HS-5 (cell line): ENCODE data around the gene SPATA17.
"Not testable (repeated sequence)": the region's sequence is repeated elsewhere in the genome, so short reads cannot be mapped to it uniquely, and the experiment has no call there.

Experiments
- DNase-seq: peaks from one replicate; pipeline ENCODE4 v3.0.0-alpha.2; 2012; ENCODE audit warnings: low read depth

Gene SPATA17, protein sequence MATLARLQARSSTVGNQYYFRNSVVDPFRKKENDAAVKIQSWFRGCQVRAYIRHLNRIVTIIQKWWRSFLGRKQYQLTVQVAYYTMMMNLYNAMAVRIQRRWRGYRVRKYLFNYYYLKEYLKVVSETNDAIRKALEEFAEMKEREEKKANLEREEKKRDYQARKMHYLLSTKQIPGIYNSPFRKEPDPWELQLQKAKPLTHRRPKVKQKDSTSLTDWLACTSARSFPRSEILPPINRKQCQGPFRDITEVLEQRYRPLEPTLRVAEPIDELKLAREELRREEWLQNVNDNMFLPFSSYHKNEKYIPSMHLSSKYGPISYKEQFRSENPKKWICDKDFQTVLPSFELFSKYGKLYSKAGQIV

DNA sequence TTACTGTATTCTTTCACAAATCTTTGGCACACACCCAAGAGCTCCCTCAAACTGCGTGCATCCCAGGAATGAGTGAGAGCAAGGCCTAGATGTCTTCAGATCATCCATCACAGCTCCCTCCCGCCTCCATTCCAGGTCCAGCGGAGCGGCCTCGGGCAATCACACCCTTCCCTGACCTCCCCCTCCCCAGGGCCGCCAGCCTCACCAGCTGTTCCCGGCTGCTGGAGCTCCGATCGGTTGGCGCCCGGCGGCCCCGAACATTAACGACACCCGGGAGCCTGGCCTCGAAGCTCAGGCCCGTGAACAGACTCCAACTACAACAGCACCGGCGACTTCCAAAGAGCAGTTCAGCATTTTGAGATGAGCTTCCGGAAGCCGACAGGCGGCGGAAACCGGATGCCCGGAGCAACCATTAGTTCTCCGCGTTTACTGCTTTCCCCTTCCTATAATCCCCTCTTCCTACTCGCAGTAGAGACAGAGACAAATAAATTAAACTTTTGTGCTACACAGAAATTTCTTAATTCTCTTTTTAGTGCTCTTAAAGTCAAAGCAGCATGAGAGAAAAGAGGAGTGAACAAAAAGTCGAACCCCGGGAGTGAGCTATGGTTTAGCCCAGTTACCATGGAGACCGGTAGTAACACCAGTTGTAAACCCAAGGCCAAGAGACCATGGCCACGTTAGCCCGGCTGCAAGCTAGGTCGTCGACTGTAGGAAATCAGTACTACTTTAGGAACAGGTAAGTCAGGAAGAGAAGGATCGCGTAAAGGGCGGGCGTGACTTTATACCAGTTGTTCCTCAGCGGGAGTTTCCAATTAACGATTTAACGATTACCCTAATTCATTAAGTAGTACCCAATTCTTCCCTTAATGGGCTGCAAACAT is at the start of gene SPATA17, which contains the start of gene GPATCH2:
SPATA17 (plus strand) TSS at position 634 of the 881 bp plus-strand sequence; CDS start at position 669, 35 bp downstream.
GPATCH2 (minus strand) TSS at position 380 of the 881 bp plus-strand sequence; CDS start at position 261, 119 bp downstream.
- DNase-seq = peak; percentile 89

DNA sequence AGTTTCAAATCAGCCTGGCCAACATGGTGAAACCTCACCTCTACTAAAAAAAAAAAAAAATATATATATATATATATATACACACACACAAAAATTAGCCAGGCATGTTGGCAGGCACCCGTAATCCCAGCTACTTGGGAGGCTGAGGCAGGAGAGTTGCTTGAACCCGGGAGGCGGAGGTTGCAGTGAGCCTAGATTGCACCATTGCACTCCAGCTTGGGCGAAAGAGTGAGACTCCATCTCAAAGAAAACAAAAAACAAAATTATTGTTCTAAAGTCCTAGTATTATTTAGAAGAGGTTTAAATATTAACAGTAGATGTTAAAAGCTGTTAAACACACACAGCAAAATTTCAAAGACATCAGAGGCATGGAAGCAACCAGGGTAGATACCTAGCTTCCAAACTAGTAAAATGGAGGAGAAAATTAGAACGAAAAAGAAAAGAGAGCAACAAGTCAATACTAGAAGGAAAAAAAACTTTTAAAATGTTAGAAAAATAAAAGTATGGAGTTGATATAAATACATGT is 46.8 kb upstream of the SPATA17 start:
- not testable (repeated sequence) for DNase-seq

DNA sequence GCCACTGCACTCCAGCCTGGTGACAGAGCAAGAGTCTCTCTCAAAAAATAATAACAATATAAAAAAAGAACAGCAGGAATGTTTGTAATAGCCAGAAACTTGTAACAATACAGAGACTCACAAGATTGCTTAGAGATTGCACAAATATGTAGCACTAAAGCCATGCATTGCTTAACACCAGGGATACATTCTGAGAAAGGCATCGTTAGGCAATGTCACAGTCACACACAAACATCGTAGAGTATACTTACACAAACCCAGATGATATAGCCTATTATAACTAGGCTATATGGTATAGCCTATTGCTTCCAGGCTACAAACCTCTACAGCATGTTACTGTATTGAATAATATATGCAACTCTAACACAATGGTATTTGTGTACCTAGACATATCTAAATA is 45.6 kb upstream of the SPATA17 start:
- no peak for DNase-seq

DNA sequence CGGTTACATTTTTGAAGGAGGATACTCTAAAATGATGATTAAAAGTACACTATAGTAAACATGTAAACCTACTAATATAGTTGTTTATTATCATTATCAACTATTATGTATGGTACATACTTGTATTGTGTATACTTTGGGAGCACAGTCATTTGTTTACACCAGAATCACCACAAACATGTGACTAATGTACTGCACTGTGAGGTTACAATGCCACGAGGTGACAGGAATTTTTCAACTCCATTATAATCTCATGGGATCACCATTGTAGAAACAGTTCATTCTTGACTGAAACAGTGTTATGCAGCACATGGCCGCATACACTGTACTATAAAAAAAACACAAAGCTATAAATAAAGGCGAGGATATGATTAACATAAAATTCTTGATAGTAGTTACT is 44.6 kb upstream of the SPATA17 start:
- DNase-seq = no peak

DNA sequence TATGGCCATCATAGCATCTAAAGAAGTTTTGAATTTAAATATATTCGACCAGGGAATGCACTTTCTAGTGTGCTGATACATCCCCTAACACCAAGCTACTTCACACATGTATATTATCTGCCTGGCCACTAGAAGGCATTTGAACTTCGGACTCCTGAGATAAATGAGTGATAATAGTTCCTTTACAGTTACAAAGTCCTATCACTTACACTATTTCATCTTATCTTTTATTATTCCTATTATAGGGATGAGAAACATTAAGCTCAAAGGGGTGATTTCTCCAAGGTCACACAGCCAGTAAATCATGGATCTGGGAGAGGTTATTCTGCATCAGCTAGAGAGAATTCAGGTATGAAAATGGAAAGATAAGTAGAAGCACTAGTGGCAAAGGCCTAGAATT is 40.5 kb upstream of the SPATA17 start:
- no peak for DNase-seq

DNA sequence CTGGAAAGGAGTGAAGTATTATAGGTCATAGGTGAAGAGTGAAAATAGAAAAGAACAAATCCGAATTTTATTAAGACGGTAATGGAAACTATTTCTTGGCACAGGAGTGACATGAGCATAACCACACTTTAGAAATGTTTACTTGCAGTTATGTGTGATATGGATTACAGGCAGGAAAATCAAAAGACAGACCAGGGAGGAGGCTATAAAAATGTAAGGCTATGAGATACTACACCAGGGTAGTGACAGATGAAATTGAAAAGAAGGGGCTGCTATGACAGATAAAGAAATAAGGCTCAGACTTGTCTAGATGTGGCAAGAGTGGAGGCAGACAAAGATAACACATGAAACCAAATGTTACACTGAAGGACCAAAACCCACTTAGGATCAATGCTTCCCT is 32.0 kb upstream of the SPATA17 start:
- DNase-seq = no peak

DNA sequence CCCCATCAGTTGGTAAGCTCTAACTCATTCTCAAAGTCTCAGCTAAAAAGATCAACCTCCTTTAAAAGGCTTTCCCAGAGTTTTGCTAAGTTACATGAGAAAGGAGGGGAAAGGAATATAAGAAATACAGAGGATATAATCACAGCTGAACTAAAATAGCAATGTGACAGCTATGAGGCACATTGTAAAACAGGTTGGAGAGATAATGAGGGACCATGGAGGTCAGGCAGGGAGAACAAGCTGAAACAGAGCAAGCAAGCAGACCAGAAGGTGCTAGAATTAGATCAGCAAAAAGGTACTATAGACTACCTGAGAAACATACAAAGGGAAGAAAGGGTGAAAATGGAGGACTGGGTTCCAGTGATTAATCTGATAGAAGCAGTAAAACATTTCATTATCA is 28.8 kb upstream of the SPATA17 start:
- DNase-seq = no peak

DNA sequence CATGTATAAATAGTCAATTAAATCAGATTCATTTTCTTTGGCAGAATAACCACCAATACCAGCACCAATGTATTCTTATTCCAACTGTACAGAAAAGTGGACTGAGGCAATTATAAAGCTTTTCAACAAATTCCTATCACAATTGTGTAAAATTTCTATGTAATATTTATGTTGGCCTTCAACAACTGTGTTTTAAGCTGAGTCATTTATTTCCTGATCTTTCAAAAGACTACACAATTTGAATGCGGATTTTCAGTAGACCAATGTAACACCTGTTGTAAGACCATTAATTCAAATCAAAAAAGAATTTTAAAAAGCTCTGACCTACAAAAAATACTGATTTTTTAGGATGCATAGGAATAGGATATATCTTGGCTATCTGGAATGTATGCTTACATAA is 25.8 kb upstream of the SPATA17 start:
- no peak for DNase-seq

DNA sequence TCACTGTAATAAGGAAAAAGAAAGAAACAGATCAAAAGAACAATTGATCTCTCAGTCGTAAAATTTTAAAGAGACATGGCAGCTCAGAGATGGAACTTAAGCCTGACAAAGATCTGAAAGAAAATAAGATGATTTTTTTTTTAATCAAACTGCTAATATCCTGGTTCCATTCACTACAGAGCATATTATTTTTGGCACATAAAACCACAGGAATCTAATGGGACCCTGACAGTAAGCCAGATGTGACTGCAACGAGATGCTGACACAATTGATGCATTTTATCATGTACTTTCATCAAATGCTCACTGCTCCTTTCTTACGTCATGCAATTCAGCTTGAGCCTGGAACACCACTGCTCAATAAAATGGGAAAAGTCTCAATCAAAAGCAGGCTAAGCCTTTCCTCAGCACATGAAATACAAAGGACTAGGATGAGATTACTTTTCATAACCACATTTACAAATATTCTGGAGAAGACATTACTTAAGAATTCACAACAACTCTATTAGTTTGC is 16.9 kb upstream of the SPATA17 start:
- DNase-seq = no peak

DNA sequence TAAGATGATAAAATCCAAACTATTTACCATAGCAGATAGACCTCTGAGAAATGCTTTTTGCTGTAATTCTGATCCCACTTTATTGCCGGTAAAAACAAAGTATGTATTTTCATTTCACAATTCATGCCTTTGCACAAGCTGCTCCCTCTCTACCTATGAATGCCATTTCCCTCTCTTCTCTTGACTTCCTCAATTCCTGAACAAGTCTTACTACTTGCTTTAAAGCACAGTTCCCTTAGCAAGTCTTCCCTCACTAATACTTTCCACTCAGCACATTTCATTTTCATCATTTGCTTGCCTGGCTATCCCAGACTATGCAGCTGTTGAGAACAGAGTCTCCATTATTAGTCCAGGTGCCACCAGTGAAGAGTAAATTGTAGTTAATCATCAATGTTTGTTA is 14.0 kb upstream of the SPATA17 start:
- no peak for DNase-seq

DNA sequence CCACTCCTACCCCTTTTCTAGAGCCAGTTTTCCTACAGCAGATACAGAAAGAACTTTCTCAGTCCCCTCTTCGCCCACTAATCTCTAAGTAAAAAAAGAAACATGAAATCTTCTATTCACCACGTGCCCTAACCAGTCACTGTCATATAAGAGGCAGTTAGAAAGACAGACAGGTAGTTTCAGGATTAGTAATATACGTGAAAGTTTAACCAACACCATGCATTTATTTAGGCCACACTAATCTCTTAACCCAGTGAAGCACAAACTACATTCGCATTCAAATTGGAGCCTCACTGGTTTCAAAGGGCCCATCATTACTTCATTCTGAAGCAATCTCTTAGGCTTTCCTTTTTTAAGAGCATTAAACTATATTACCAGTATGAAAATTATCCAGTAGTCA is 10.3 kb upstream of the SPATA17 start:
- DNase-seq = no peak

DNA sequence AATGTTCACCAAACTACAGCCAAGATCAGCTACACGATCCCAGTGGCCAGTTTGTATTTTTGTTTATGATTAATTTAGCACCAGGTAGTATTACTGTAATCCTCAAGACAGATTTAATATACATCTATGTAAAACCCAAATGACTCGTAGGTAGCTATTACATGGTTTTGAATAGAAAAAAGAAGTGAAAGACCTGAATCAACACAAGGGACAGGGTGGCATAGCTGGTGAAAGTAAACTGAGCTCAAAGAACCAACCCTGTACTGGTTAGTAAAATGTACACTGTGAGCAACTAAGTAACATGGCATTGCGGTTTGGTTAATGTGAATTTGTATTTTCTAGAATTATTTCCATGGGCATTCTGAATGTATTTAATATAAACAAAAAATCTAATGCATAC is 9.1 kb upstream of the SPATA17 start:
- no peak for DNase-seq

DNA sequence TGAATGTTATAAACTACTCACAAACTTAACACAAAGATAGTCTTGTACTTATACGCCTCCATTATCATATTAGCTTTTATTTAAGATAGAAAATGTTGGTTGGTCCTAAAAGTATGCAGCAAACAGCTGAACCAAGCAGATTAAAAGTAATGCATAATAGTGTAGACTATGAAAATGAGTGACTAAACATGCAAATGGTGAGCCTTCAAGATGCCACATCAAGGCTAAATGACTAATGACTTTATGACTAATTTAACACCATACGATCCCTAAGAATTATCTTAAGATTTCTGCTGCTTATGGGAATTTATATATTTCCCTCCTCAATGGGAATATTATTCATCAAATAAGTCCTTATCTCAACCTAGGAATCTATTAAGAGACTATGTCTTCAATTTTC is 4.8 kb upstream of the SPATA17 start:
- DNase-seq = no peak

DNA sequence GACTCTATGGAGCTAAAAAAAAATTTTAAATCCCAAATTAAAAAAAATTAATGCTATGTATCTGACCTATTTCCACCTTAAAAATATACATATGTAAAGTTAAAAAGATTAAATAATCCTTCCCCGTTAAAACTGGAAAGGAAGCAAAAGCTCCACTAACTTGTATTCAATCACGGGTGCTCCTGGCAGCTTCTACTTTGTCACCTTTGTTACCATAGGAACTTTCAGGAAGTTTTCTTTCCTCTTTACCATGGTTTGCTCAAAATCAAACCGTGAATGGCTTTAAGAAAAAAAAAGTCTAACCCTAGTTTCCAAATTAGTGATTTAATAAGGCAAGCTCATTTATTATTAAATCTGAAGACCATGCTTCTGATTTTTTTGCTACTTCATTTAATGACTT is 3.7 kb upstream of the SPATA17 start:
- DNase-seq = no peak

DNA sequence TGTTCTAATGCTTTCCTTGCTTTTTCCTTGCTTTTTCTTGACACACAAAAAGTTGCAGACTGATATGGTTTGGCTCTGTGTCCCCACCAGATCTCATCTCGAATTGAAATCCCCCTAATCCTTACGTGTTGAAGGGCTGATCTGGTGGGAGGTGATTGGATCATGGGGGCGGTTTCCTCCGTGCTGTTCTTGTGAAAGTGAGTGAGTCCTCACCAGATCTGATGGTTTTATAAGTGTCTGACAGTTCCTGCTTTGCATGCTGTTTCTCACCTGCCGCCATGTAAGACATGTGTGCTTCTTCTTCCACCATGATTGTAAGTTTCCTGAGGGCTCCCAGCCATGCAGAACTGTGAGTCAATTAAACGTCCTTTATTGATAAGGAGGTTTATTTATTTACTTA is 11.3 kb downstream of the SPATA17 start:
- no peak for DNase-seq

DNA sequence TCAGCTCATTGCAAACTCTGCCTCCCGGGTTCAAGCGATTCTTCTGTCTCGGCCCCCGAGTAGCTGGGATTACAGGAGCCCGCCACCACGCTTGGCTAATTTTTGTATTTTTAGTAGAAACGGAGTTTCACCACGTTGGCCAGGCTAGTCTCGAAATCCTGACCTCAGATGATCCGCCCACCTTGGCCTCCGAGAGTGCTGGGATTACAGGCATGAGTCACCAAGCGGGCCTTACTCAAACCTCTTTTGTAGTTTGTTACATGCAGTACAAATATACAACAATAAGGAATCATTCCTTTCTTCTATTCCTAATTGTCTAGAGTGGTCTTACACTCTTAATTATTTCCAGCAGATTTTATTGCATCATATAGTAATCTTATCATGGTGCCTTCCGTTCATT is 16.6 kb downstream of the SPATA17 start:
- no peak for DNase-seq

DNA sequence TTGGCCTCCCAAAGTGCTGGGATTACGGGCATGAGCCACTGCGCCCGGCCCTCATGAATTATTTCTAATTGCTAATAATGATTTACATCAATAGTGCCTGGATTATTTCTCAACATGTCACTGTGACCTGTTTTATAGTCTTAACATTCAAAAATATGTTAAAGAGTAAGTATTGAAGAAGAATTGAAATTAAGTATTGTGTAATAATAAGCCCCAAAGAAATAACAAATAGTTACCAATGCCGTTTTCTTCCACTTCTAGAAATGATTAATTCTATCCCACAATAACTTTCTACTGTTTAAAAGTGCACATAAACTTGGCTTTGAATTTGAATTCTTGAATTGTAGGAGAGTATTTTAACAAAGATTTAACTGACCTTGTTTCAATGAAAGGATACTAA is 19.5 kb downstream of the SPATA17 start:
- no peak for DNase-seq

DNA sequence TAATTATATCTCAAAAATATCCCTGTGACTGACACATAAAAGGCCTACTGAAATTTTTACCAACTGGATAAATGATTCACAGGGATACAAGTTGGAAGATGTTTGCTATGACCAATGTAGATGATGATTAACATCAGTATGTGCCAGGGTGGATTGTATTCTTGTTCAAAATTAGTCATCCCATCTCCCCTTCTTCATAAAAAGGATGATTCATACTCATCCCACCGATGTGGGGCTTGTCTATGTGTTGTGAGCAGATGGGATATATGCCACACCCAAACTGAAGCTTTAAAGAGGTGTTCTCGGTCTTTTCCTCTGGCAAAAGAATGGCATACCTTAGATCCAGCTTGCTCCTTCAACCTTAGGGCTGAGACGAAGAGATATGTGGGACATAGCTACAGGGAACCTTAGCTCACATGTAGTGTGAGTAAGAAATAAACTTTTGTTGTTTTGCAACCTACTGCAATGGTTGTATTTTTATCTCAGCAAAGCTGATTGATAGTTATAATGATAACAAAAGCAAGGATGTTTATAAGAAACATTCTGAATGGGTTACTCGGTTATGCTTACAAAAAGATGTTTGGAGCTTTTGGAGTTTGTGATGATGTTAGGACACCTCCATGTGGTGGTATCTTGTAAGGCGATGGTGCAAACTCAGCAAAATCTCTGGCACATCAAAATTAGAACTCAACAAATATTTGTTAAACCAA is 29.4 kb downstream of the SPATA17 start:
- DNase-seq = peak; percentile 91

DNA sequence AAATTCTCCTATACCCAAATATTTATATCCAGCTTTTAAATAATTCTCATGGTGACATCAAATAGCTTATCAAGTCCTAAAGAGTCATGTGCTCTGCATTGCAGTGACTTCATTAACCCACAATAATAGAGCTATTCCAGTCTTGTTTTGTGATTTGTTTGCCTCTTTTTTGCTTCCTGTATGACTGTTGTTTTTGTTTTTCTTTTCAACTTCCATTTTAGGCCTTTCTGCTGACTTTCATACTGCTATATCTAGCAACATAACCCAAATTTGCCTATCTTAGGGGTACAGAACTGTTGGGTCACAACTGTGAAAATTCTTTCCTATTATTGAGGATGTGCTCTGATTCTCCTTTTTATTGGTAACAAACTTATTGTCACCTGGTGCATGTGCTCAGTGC is 30.3 kb downstream of the SPATA17 start:
- DNase-seq = no peak

DNA sequence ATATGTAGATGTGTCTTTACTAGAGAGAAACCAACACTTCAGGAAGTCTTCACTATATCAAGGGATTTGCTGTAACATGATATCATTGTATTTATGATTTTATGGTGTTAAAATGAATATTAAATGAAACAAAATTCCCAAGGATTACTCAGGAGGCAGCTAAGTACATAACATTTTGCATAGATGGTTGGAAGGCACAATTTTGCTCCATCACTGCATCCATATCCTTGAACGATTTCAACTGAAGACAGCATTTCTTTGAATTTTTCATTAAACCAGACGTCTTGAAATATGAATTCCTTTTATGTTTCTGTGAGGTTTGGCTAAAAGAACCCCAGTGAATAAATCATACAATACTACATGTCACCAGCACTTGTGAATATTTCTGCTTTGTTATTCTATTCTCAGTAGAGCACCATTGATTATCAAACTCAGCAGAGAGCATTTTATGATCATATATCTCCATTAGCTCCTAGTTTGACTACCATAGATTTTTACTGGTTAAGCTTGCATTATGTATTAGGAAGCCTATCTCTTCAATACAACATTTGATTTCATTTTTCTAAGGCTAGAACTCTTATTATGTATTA is 37.3 kb downstream of the SPATA17 start:
- DNase-seq = no peak

DNA sequence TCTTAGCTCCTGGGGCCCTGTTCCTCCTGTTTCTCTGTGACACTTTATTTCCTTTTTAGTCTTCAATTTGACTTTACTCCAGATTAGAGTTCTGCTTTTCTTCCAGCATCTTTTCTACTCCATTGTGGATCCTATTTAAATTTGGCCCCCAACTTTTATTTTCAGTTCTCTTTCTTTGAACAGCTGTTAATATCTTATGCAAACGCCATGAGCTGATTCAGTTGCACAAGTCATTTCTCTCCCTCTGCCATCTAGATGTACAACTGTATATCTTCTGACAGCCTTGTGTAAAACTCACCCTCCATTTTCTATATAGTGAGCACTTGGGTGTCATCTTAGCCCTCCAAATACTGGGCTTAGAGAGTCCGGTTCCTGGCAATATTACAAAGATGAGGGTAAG is 42.2 kb downstream of the SPATA17 start:
- DNase-seq = no peak
